K562 (cell line): ENCODE results near the gene MTMR3. TPM values are rescaled to one million over a fixed set of nuclear protein-coding genes. Genes with fewer than 3 reads are reported as not detected.

Source experiments
- ATF7 ChIP-seq: fragments of 450-650 bp; IDR thresholded peaks from 2 replicates; pipeline ENCODE4 v1.7.1; 2014; ENCODE audit warnings: mild to moderate bottlenecking, moderate library complexity
- BRD9 ChIP-seq: fragments of 450-650 bp; IDR thresholded peaks from 2 replicates; pipeline ENCODE4 v1.6.1; 2018; ENCODE audit warnings: low read depth; ENCODE audit not compliant: partially characterized antibody
- GTF2E2 ChIP-seq: fragments of 200-800 bp; sonication (Bioruptor generic); IDR thresholded peaks from 2 replicates; pipeline ENCODE4 v1.6.1; 2016; ENCODE audit warnings: missing genetic modification characterization, missing compliant biosample characterization
- HMG20B ChIP-seq: fragments of 250-450 bp; sonication (Bioruptor Pico); IDR thresholded peaks from 2 replicates; pipeline ENCODE4 v1.5.0; 2021; ENCODE audit warnings: mild to moderate bottlenecking
- ILK ChIP-seq: fragments of 450-650 bp; IDR thresholded peaks from 2 replicates; pipeline ENCODE4 v1.6.1; 2016; ENCODE audit warnings: missing genetic modification characterization, low read depth, mild to moderate bottlenecking, missing compliant biosample characterization, moderate library complexity, borderline replicate concordance
- KAT7 ChIP-seq: sonication (generic); formaldehyde crosslinking; IDR thresholded peaks from 2 replicates; pipeline ENCODE4 v1.8.0; 2022; ENCODE audit warnings: missing genetic modification reagents, mild to moderate bottlenecking, borderline replicate concordance
- MYBL2 ChIP-seq, 2 experiments: fragments of 450-650 bp in 1 of 2; sonication (generic) in 1 of 2; formaldehyde crosslinking in 1 of 2; IDR thresholded peaks; 2 replicates each; pipeline versions ENCODE4 v1.6.1 to v1.8.1; 2017 to 2022; ENCODE audit warnings: borderline replicate concordance in 1 of 2, inconsistent platforms in 1 of 2, low read depth in 1 of 2, mild to moderate bottlenecking in 1 of 2, missing genetic modification reagents in 1 of 2, moderate library complexity in 1 of 2
- NFXL1 ChIP-seq: fragments of 450-650 bp; formaldehyde crosslinking; IDR thresholded peaks from 2 replicates; pipeline ENCODE4 v1.4.0; 2021; ENCODE audit warnings: mild to moderate bottlenecking
- SMAD3 ChIP-seq: fragments of 450-650 bp; formaldehyde crosslinking; conservative IDR thresholded peaks from 2 replicates; pipeline ENCODE4 v1.4.0; 2020; ENCODE audit warnings: mild to moderate bottlenecking
- SREBF1 ChIP-seq: fragments of 150-350 bp; IDR thresholded peaks from 2 replicates; pipeline ENCODE4 v1.6.1; 2014; ENCODE audit warnings: antibody characterized with exemption, low read depth, low read length, borderline replicate concordance
- TCF3 ChIP-seq: sonication (generic); formaldehyde crosslinking; IDR thresholded peaks from 2 replicates; pipeline ENCODE4 v1.4.0; 2020; ENCODE audit warnings: mild to moderate bottlenecking, missing genetic modification reagents
- ZBTB17 ChIP-seq: fragments of 450-650 bp; formaldehyde crosslinking; IDR thresholded peaks from 2 replicates; pipeline ENCODE4 v1.4.0; 2020; ENCODE audit warnings: mild to moderate bottlenecking
- ZNF212 ChIP-seq: fragments of 450-650 bp; formaldehyde crosslinking; IDR thresholded peaks from 2 replicates; pipeline ENCODE4 v1.4.0; 2020; ENCODE audit warnings: mild to moderate bottlenecking
- ZNF239 ChIP-seq: fragments of 250-450 bp; sonication (Bioruptor Pico); IDR thresholded peaks from 2 replicates; pipeline ENCODE4 v1.4.0; 2020; ENCODE audit warnings: mild to moderate bottlenecking
- ZNF445 ChIP-seq: fragments of 250-450 bp; sonication (Bioruptor Pico); IDR thresholded peaks from 2 replicates; pipeline ENCODE4 v1.4.0; 2020; ENCODE audit warnings: low read depth, mild to moderate bottlenecking, moderate library complexity
- polyA plus RNA-seq, 8 experiments: library from polyadenylated mRNA; depleted of rRNA in 4 of 8; stranded (reverse) in 5 of 8; unstranded in 3 of 8; fragments of >200 nt; fragmentation: Nextera tagmentation in 2 of 8; fragmentation: Illumina TruSeq in 1 of 8; extraction: Ambion mirVana in 2 of 8; extraction: Trizol in 1 of 8; gene quantifications; 2 replicates each; pipeline versions ENCODE4 v1.2.1 to v1.2.3, GENCODE V29; 2011 to 2014; ENCODE audit warnings: inconsistent platforms in 1 of 8, missing spikeins in 1 of 8
- total RNA-seq, 7 experiments: library from RNA; depleted of rRNA in 6 of 7; stranded (reverse); fragments of >200 nt in 6 of 7; fragmentation: Illumina TruSeq in 2 of 7; extraction: Trizol in 2 of 7; gene quantifications; 2 replicates each; pipeline versions ENCODE4 v1.2.1 to v1.2.3, GENCODE V29; 2011 to 2021; ENCODE audit warnings: low replicate concordance in 1 of 7
- TF ChIP-seq, protein P1 (sequence below): fragments of 450-650 bp; IDR thresholded peaks from 2 replicates; pipeline ENCODE4 v1.7.1; 2018; ENCODE audit warnings: mild to moderate bottlenecking, low read depth; ENCODE audit not compliant: partially characterized antibody
- TF ChIP-seq, protein P2 (sequence below): fragments of 450-650 bp; IDR thresholded peaks from 2 replicates; pipeline ENCODE4 v1.6.1; 2016; ENCODE audit warnings: mild to moderate bottlenecking
- TF ChIP-seq, protein P3 (sequence below): sonication (generic); formaldehyde crosslinking; IDR thresholded peaks from 2 replicates; pipeline ENCODE4 v1.8.0; 2022; ENCODE audit warnings: missing genetic modification reagents, mild to moderate bottlenecking, borderline replicate concordance
- TF ChIP-seq, protein P4 (sequence below): fragments of 450-650 bp; formaldehyde crosslinking; IDR thresholded peaks from 2 replicates; pipeline ENCODE4 v1.4.0; 2020; ENCODE audit warnings: mild to moderate bottlenecking, moderate library complexity

Gene MTMR3
- total and polyA plus RNA-seq, 9 of the 15 experiments (the other 6 are each of a cell fraction or from before 2014, with no cell fraction given), result 1.6 to 13.7 (median 7.9) TPM

DNA sequence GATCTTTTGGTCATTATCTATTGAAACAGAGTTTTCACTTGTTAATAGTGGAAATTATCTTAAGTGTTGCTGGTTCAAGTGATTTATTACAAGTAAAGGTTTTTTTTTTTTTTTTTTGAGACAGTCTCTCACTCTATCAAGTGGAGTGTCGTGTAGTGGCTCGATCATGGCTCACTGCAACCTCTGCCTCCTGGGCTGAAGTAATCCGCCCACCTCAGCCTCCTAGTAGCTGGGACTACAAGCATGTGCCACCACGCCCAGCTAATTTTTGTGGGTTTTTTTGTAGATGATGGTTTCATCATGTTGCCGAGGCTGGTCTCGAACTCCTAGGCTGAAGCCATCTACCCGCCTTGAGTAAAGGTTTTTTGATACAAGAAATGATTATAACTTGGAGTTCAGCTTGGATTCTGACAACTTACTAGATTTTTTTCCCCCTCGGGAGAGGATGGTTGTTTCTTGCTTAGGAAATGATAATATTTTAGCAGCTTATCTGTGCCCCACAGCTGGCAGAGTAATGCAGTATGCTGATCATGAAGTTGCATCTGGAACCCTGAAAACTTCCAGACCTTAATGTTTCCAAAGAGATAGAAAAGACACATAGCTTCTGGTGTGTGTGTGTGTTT is 68.9 kb downstream of the MTMR3 start (continued):
- TF ChIP-seq ILK (tag) (no peak), ZNF212 (no peak), SREBF1 (no peak), ZNF239 (CRISPR knock-in tag) (no peak), SMAD3 (CRISPR knock-in tag) (no peak), ATF7 (peak; percentile 48; the same call in 1 of the 2 replicates), ZBTB17 (CRISPR knock-in tag) (no peak), KAT7 (CRISPR knock-in tag) (no peak), BRD9 (no peak), NFXL1 (CRISPR knock-in tag) (no peak), MYBL2 (IDR thresholded peaks at IDR 0.05; ENCODE audit: low read depth) (no peak), MYBL2 (CRISPR knock-in tag; IDR thresholded peaks at IDR 0.05; ENCODE audit: borderline replicate concordance) (no peak), ZNF445 (CRISPR knock-in tag) (no peak), TCF3 (CRISPR knock-in tag) (peak; percentile 95), GTF2E2 (tag) (no peak), HMG20B (CRISPR knock-in tag) (no peak)
- TF ChIP-seq, protein P1, sequence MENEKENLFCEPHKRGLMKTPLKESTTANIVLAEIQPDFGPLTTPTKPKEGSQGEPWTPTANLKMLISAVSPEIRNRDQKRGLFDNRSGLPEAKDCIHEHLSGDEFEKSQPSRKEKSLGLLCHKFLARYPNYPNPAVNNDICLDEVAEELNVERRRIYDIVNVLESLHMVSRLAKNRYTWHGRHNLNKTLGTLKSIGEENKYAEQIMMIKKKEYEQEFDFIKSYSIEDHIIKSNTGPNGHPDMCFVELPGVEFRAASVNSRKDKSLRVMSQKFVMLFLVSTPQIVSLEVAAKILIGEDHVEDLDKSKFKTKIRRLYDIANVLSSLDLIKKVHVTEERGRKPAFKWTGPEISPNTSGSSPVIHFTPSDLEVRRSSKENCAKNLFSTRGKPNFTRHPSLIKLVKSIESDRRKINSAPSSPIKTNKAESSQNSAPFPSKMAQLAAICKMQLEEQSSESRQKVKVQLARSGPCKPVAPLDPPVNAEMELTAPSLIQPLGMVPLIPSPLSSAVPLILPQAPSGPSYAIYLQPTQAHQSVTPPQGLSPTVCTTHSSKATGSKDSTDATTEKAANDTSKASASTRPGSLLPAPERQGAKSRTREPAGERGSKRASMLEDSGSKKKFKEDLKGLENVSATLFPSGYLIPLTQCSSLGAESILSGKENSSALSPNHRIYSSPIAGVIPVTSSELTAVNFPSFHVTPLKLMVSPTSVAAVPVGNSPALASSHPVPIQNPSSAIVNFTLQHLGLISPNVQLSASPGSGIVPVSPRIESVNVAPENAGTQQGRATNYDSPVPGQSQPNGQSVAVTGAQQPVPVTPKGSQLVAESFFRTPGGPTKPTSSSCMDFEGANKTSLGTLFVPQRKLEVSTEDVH, result no peak
- TF ChIP-seq, protein P2, sequence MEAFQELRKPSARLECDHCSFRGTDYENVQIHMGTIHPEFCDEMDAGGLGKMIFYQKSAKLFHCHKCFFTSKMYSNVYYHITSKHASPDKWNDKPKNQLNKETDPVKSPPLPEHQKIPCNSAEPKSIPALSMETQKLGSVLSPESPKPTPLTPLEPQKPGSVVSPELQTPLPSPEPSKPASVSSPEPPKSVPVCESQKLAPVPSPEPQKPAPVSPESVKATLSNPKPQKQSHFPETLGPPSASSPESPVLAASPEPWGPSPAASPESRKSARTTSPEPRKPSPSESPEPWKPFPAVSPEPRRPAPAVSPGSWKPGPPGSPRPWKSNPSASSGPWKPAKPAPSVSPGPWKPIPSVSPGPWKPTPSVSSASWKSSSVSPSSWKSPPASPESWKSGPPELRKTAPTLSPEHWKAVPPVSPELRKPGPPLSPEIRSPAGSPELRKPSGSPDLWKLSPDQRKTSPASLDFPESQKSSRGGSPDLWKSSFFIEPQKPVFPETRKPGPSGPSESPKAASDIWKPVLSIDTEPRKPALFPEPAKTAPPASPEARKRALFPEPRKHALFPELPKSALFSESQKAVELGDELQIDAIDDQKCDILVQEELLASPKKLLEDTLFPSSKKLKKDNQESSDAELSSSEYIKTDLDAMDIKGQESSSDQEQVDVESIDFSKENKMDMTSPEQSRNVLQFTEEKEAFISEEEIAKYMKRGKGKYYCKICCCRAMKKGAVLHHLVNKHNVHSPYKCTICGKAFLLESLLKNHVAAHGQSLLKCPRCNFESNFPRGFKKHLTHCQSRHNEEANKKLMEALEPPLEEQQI, result peak; percentile 36; the same call in 1 of the 2 replicates
- TF ChIP-seq, protein P3, sequence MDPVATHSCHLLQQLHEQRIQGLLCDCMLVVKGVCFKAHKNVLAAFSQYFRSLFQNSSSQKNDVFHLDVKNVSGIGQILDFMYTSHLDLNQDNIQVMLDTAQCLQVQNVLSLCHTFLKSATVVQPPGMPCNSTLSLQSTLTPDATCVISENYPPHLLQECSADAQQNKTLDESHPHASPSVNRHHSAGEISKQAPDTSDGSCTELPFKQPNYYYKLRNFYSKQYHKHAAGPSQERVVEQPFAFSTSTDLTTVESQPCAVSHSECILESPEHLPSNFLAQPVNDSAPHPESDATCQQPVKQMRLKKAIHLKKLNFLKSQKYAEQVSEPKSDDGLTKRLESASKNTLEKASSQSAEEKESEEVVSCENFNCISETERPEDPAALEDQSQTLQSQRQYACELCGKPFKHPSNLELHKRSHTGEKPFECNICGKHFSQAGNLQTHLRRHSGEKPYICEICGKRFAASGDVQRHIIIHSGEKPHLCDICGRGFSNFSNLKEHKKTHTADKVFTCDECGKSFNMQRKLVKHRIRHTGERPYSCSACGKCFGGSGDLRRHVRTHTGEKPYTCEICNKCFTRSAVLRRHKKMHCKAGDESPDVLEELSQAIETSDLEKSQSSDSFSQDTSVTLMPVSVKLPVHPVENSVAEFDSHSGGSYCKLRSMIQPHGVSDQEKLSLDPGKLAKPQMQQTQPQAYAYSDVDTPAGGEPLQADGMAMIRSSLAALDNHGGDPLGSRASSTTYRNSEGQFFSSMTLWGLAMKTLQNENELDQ (CRISPR knock-in tag), result no peak
- TF ChIP-seq, protein P4, sequence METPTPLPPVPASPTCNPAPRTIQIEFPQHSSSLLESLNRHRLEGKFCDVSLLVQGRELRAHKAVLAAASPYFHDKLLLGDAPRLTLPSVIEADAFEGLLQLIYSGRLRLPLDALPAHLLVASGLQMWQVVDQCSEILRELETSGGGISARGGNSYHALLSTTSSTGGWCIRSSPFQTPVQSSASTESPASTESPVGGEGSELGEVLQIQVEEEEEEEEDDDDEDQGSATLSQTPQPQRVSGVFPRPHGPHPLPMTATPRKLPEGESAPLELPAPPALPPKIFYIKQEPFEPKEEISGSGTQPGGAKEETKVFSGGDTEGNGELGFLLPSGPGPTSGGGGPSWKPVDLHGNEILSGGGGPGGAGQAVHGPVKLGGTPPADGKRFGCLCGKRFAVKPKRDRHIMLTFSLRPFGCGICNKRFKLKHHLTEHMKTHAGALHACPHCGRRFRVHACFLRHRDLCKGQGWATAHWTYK (CRISPR knock-in tag), result no peak
